ENCODE measurements around the gene FOXA2. TPM values are rescaled to one million over a fixed set of nuclear protein-coding genes. Genes with fewer than 3 reads are reported as not detected.

The FOXA2 gene
- total and polyA plus RNA-seq, 2 experiments from 2014 or later = not detected

DNA sequence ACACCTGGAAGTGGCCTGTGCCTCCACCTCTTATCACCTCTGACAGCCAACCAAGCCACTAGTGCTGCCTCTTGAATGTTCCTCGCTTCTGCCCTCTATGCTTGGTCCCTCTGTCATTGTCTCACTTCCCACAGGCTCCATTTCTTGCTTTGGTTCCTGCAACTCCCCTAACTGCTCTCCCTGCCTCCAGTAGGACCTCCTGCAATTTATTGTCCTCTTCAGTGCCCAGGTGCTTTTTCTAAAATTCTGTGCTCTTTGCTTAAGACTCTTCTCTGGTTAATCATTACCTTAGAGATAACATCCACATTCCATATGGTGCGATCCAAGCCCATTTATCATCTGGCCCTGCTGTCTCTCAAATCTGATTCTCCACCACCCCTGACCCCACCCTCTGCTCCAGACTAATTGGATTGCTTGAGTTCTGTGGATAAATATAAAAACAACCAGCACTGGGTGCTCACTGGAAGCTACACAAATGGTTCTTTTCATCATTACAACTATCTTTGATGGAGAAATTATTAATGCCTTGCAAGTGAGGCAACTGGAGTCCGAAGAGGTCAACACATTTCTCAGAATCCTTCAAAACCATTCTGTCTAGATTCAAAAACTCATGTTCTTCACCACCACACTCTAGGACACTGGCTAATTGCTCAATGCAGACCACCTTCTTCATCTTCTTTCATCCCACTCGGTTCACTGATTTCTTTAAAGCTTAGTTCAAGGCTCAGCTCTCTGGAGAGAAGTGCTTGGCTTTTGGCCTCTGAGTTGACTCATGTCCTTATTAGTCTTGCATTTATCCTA lies 47.2 kb downstream of the FOXA2 start:
- H3K36me3 ChIP-seq (ENCODE audit: low read depth) = no peaks in the 10 kb centered on the region
- no peaks in the 10 kb centered on the region for H4K20me1 ChIP-seq (ENCODE audit: insufficient read depth)
- no peak overlapping the region for H2AFZ ChIP-seq
- 10 to 16% methylated on average over 4 of the region's 4 CpGs for WGBS, 2 experiments (ENCODE audit: low coverage in 1 of 2, low lambda C conversion rate in 2 of 2, missing lambda C conversion rate in 2 of 2)
- no peak overlapping the region for H3K27ac ChIP-seq
- DNase-seq = no peak
- H3K4me3 ChIP-seq = no peak overlapping the region
- no peaks in the 10 kb centered on the region for H3K9me2 ChIP-seq (ENCODE audit: insufficient read depth)
- no peak overlapping the region for H3K9ac ChIP-seq
- no peak overlapping the region for H3K4me2 ChIP-seq (ENCODE audit: unreplicated experiment)
- no peaks in the 10 kb centered on the region for H3F3A ChIP-seq (ENCODE audit: insufficient read depth)
- no peaks in the 10 kb centered on the region for H3K27me3 ChIP-seq (replicated peaks; ENCODE audit: insufficient read depth)
- in situ Hi-C loops (cut with MboI) = no loop called here
- H3K9me3 ChIP-seq (ENCODE audit: low read depth) = no peaks in the 10 kb centered on the region
- TF ChIP-seq EZH2 (IDR thresholded peaks at IDR 0.05; ENCODE audit: insufficient read depth, poor library complexity, severe bottlenecking) (no peak), EZH2phosphoT487 (IDR thresholded peaks at IDR 0.05; ENCODE audit: insufficient read depth, low read depth) (no peak)
- H3K4me1 ChIP-seq (ENCODE audit: insufficient read depth) = no peaks in the 10 kb centered on the region
- H3K79me2 ChIP-seq (ENCODE audit: insufficient read depth) = no peaks in the 10 kb centered on the region

DNA sequence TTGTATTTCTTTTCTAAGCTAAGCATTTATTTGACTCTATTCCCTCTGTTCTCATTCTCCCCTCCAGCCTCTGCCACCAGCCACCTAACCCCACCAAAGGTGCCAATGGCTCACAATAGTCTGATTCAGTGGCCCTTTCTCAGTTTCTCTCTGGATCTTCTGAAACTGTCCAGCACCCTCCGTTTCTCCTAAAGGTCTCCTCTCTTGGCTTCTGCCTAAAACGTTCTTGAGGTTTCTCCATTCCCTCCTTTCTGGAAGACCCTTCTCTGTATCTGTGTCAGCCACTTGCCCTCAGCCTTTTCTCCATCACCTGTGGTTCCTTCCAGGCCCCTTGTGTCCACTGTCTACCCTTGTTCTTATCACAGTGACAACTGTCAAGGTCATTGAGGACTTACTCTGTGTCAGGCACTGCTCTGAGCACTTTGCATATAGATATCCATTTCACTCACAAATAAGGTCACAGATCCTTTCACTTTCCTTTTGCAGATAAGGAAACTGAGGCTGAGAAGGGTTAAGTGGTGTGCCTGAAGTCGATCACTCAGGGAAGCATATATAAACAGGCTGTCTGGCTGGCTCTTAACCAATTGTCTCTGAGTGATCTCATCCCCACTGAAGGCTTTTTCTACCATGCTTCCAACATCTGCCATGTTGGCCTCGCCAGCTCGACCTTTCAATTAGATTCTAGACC lies 48.1 kb downstream of the FOXA2 start:
- no peak for DNase-seq
- Histone ChIP-seq H3K9ac (no peak overlapping the region), H3K27me3 (replicated peaks; ENCODE audit: insufficient read depth) (no peaks in the 10 kb centered on the region), H3K36me3 (ENCODE audit: low read depth) (no peaks in the 10 kb centered on the region), H3K9me3 (ENCODE audit: low read depth) (no peaks in the 10 kb centered on the region), H3K79me2 (ENCODE audit: insufficient read depth) (no peaks in the 10 kb centered on the region), H3F3A (ENCODE audit: insufficient read depth) (no peaks in the 10 kb centered on the region), H3K9me2 (ENCODE audit: insufficient read depth) (no peaks in the 10 kb centered on the region), H2AFZ (no peak overlapping the region), H3K4me2 (ENCODE audit: unreplicated experiment) (no peak overlapping the region), H3K4me1 (ENCODE audit: insufficient read depth) (no peaks in the 10 kb centered on the region), H3K27ac (no peak overlapping the region), H4K20me1 (ENCODE audit: insufficient read depth) (no peaks in the 10 kb centered on the region), H3K4me3 (no peak overlapping the region)
- TF ChIP-seq EZH2 (IDR thresholded peaks at IDR 0.05; ENCODE audit: insufficient read depth, poor library complexity, severe bottlenecking) (no peak), EZH2phosphoT487 (IDR thresholded peaks at IDR 0.05; ENCODE audit: insufficient read depth, low read depth) (no peak)
- 5 to 10% methylated on average over 5 of the region's 5 CpGs for WGBS, 2 experiments (ENCODE audit: low coverage in 1 of 2, low lambda C conversion rate in 2 of 2, missing lambda C conversion rate in 2 of 2)
- in situ Hi-C loops (cut with MboI) = no loop called here

DNA sequence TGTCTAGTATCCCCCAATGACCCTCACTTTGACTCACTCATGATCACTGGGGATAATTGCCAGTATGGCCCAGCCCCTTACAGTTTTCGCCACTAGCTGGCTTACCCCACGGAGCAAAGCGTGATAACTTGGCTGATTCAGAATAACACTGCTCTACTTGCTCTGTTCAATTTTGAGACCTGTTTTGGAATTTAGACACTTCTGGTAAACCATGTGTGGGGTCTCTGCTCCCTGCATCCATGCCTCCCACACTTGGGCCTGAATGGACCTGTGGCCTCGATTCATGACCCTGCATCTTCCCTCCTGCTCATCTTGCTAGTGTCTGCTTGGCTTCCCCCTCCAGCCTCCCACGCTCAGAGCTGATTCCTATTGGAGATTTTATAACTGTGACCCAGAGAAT lies 48.9 kb downstream of the FOXA2 start:
- Histone ChIP-seq H3K79me2 (ENCODE audit: insufficient read depth) (no peaks in the 10 kb centered on the region), H3K27me3 (replicated peaks; ENCODE audit: insufficient read depth) (no peaks in the 10 kb centered on the region), H3K4me2 (ENCODE audit: unreplicated experiment) (no peak overlapping the region), H3K4me3 (no peak overlapping the region), H3K9me2 (ENCODE audit: insufficient read depth) (no peaks in the 10 kb centered on the region), H2AFZ (no peak overlapping the region), H3K4me1 (ENCODE audit: insufficient read depth) (no peaks in the 10 kb centered on the region), H3K9me3 (ENCODE audit: low read depth) (no peaks in the 10 kb centered on the region), H3K9ac (no peak overlapping the region), H4K20me1 (ENCODE audit: insufficient read depth) (no peaks in the 10 kb centered on the region), H3K36me3 (ENCODE audit: low read depth) (no peaks in the 10 kb centered on the region), H3F3A (ENCODE audit: insufficient read depth) (no peaks in the 10 kb centered on the region), H3K27ac (no peak overlapping the region)
- 40 to 47% methylated on average over 5 of the region's 5 CpGs for WGBS, 2 experiments (ENCODE audit: low coverage in 1 of 2, low lambda C conversion rate in 2 of 2, missing lambda C conversion rate in 2 of 2)
- in situ Hi-C loops (cut with MboI) = no loop called here
- no peak for DNase-seq
- TF ChIP-seq EZH2 (IDR thresholded peaks at IDR 0.05; ENCODE audit: insufficient read depth, poor library complexity, severe bottlenecking) (no peak), EZH2phosphoT487 (IDR thresholded peaks at IDR 0.05; ENCODE audit: insufficient read depth, low read depth) (no peak)

DNA sequence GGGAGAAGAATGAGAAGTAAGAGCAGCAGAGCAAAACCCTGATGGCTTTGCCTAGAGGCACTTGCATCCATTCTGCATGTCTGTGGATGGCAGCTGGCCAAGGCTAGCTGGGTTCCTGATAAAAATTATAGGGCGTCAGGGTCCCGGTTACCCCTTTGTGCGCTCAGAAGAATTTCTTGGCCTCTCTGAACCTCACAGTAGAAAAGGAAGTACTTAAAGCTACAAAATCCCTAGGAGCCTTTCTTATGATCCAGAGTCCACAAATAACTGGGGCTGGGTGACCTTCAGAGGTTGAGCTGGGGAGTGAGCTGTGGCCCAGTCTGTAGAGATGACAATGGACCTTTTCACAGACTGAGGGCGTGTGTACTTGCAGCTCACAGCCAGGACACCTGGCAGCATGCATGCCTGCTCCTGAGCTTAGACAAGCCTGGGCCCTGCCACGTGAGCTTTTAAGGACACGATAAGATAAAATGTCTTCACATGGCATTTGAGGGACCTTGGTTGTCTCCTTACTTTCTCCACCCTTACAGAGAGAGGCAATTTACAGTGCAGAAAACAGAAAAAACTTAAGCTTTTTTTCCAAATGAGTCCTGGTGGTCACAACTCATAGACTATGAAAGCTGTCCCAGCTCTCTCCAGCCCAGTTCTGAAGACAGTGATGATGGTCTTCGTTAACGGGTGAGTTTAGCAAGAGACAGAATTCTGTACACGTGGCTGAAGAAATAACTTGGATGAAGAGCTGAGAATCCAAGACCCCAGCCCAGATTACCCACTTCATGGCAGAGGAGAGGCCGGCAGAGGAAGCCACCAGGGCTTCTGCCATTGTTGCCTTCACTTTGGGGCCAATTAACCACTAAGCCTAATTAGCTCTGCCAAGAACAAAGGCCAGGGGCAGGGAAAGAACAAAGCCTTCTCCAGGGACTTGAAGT lies 50.3 kb downstream of the FOXA2 start:
- no peak overlapping the region for H3K4me2 ChIP-seq (ENCODE audit: unreplicated experiment)
- H3K9ac ChIP-seq = no peak overlapping the region
- no peaks in the 10 kb centered on the region for H3K27me3 ChIP-seq (replicated peaks; ENCODE audit: insufficient read depth)
- no peak overlapping the region for H3K4me3 ChIP-seq
- in situ Hi-C loops (cut with MboI) = no loop called here
- H3K79me2 ChIP-seq (ENCODE audit: insufficient read depth) = no peaks in the 10 kb centered on the region
- no peaks in the 10 kb centered on the region for H3K9me3 ChIP-seq (ENCODE audit: low read depth)
- no peak overlapping the region for H3K27ac ChIP-seq
- no peak for DNase-seq
- H3F3A ChIP-seq (ENCODE audit: insufficient read depth) = no peaks in the 10 kb centered on the region
- no peak overlapping the region for H2AFZ ChIP-seq
- TF ChIP-seq EZH2phosphoT487 (IDR thresholded peaks at IDR 0.05; ENCODE audit: insufficient read depth, low read depth) (no peak), EZH2 (IDR thresholded peaks at IDR 0.05; ENCODE audit: insufficient read depth, poor library complexity, severe bottlenecking) (no peak)
- no peaks in the 10 kb centered on the region for H4K20me1 ChIP-seq (ENCODE audit: insufficient read depth)
- H3K36me3 ChIP-seq (ENCODE audit: low read depth) = no peaks in the 10 kb centered on the region
- H3K4me1 ChIP-seq (ENCODE audit: insufficient read depth) = no peaks in the 10 kb centered on the region
- H3K9me2 ChIP-seq (ENCODE audit: insufficient read depth) = no peaks in the 10 kb centered on the region
- 44 to 46% methylated on average over 10 of the region's 10 CpGs for WGBS, 2 experiments (ENCODE audit: low coverage in 1 of 2, low lambda C conversion rate in 2 of 2, missing lambda C conversion rate in 2 of 2)
